ENCODE data around the gene ANKS1B.

Gene ANKS1B

GRCh38 chr12:99783421-99783820 lies 201.3 kb downstream of the ANKS1B start:
- Mint-ChIP-seq H3K9me3 (peaks cover 10% of the 10 kb centered on the region), H3K36me3 (ENCODE audit: low read depth) (no peaks in the 10 kb centered on the region), H3K27ac (no peak overlapping the region), H3K4me1 (no peaks in the 10 kb centered on the region), H3K4me3 (no peak overlapping the region), H3K27me3 (no peaks in the 10 kb centered on the region)
- DNase-seq (no peak), ATAC-seq (no peak)

GRCh38 chr12:99772274-99772673 lies 212.5 kb downstream of the ANKS1B start:
- ATAC-seq (no peak), DNase-seq (no peak)
- no peak overlapping the region for H3K27ac Mint-ChIP-seq
- no peaks in the 10 kb centered on the region for H3K27me3 Mint-ChIP-seq
- no peak overlapping the region for H3K4me3 Mint-ChIP-seq
- H3K4me1 Mint-ChIP-seq = no peaks in the 10 kb centered on the region
- no peaks in the 10 kb centered on the region for H3K9me3 Mint-ChIP-seq
- no peaks in the 10 kb centered on the region for H3K36me3 Mint-ChIP-seq (ENCODE audit: low read depth)

- no peak overlapping the region for H3K27ac Mint-ChIP-seq
- no peaks in the 10 kb centered on the region for H3K36me3 Mint-ChIP-seq (ENCODE audit: low read depth)
- H3K9me3 Mint-ChIP-seq = no peaks in the 10 kb centered on the region
- ATAC-seq (no peak), DNase-seq (no peak)
- no peak overlapping the region for H3K4me3 Mint-ChIP-seq
- no peaks in the 10 kb centered on the region for H3K4me1 Mint-ChIP-seq
- H3K27me3 Mint-ChIP-seq = no peaks in the 10 kb centered on the region
These were observed 213.1 kb downstream of the ANKS1B start for GRCh38 chr12:99771659-99772058.

- no peaks in the 10 kb centered on the region for H3K36me3 Mint-ChIP-seq (ENCODE audit: low read depth)
These were observed 215.2 kb downstream of the ANKS1B start for GRCh38 chr12:99769396-99769980.

GRCh38 chr12:99768758-99769157 lies 216.0 kb downstream of the ANKS1B start:
- Mint-ChIP-seq H3K9me3 (no peaks in the 10 kb centered on the region), H3K4me3 (no peak overlapping the region), H3K27me3 (no peaks in the 10 kb centered on the region), H3K4me1 (no peaks in the 10 kb centered on the region), H3K27ac (no peak overlapping the region), H3K36me3 (ENCODE audit: low read depth) (no peaks in the 10 kb centered on the region)
- no peak for ATAC-seq
- DNase-seq = no peak

More at GRCh38 chr12:99769396-99769980, 215.2 kb downstream of the ANKS1B start:
- Mint-ChIP-seq H3K9me3 (no peaks in the 10 kb centered on the region), H3K4me3 (no peak overlapping the region), H3K27ac (no peak overlapping the region), H3K4me1 (no peaks in the 10 kb centered on the region), H3K27me3 (no peaks in the 10 kb centered on the region)
- ATAC-seq = no peak
- no peak for DNase-seq

- DNase-seq = no peak
- no peak overlapping the region for H3K27ac Mint-ChIP-seq
- no peaks in the 10 kb centered on the region for H3K36me3 Mint-ChIP-seq (ENCODE audit: low read depth)
- H3K9me3 Mint-ChIP-seq = no peaks in the 10 kb centered on the region
- no peak overlapping the region for H3K4me3 Mint-ChIP-seq
- no peak for ATAC-seq
- no peaks in the 10 kb centered on the region for H3K4me1 Mint-ChIP-seq
- no peaks in the 10 kb centered on the region for H3K27me3 Mint-ChIP-seq
These were observed 216.9 kb downstream of the ANKS1B start for GRCh38 chr12:99767809-99768208.

GRCh38 chr12:99766408-99766807 lies 218.3 kb downstream of the ANKS1B start:
- Mint-ChIP-seq H3K4me1 (no peaks in the 10 kb centered on the region), H3K27ac (no peak overlapping the region), H3K4me3 (no peak overlapping the region), H3K36me3 (ENCODE audit: low read depth) (no peaks in the 10 kb centered on the region), H3K27me3 (no peaks in the 10 kb centered on the region), H3K9me3 (no peaks in the 10 kb centered on the region)
- DNase-seq = no peak
- ATAC-seq = no peak

GRCh38 chr12:99765469-99766114 lies 219.1 kb downstream of the ANKS1B start:
- H3K4me1 Mint-ChIP-seq = no peaks in the 10 kb centered on the region
- ATAC-seq (no peak), DNase-seq (no peak)
- peaks cover 5% of the 10 kb centered on the region for H3K9me3 Mint-ChIP-seq
- no peaks in the 10 kb centered on the region for H3K27me3 Mint-ChIP-seq
- no peaks in the 10 kb centered on the region for H3K36me3 Mint-ChIP-seq (ENCODE audit: low read depth)
- no peak overlapping the region for H3K27ac Mint-ChIP-seq
- no peak overlapping the region for H3K4me3 Mint-ChIP-seq

- H3K27me3 Mint-ChIP-seq = no peaks in the 10 kb centered on the region
- H3K27ac Mint-ChIP-seq = no peak overlapping the region
- no peak for DNase-seq
- H3K36me3 Mint-ChIP-seq (ENCODE audit: low read depth) = no peaks in the 10 kb centered on the region
- H3K9me3 Mint-ChIP-seq = peaks cover 5% of the 10 kb centered on the region
- no peak for ATAC-seq
- H3K4me3 Mint-ChIP-seq = no peak overlapping the region
- H3K4me1 Mint-ChIP-seq = no peaks in the 10 kb centered on the region
These were observed 225.3 kb downstream of the ANKS1B start for GRCh38 chr12:99759444-99759843.

GRCh38 chr12:99758997-99759396 lies 225.7 kb downstream of the ANKS1B start:
- ATAC-seq = no peak
- H3K36me3 Mint-ChIP-seq (ENCODE audit: low read depth) = no peaks in the 10 kb centered on the region
- no peak overlapping the region for H3K4me3 Mint-ChIP-seq
- H3K9me3 Mint-ChIP-seq = peaks cover 5% of the 10 kb centered on the region
- H3K27me3 Mint-ChIP-seq = no peaks in the 10 kb centered on the region
- H3K4me1 Mint-ChIP-seq = no peaks in the 10 kb centered on the region
- DNase-seq = no peak
- H3K27ac Mint-ChIP-seq = no peak overlapping the region

- peaks cover 5% of the 10 kb centered on the region for H3K9me3 Mint-ChIP-seq
- no peak overlapping the region for H3K27ac Mint-ChIP-seq
- no peak overlapping the region for H3K4me3 Mint-ChIP-seq
- no peaks in the 10 kb centered on the region for H3K27me3 Mint-ChIP-seq
- DNase-seq = no peak
- H3K4me1 Mint-ChIP-seq = no peaks in the 10 kb centered on the region
- no peak for ATAC-seq
- no peaks in the 10 kb centered on the region for H3K36me3 Mint-ChIP-seq (ENCODE audit: low read depth)
These were observed 232.0 kb downstream of the ANKS1B start for GRCh38 chr12:99752740-99753139.

GRCh38 chr12:99746538-99746937 lies 238.2 kb downstream of the ANKS1B start:
- ATAC-seq = no peak
- Mint-ChIP-seq H3K36me3 (ENCODE audit: low read depth) (no peaks in the 10 kb centered on the region), H3K9me3 (no peaks in the 10 kb centered on the region), H3K4me3 (no peak overlapping the region), H3K27ac (no peak overlapping the region), H3K4me1 (no peaks in the 10 kb centered on the region), H3K27me3 (no peaks in the 10 kb centered on the region)
- no peak for DNase-seq

GRCh38 chr12:99745895-99746294 lies 238.8 kb downstream of the ANKS1B start:
- no peak overlapping the region for H3K27ac Mint-ChIP-seq
- H3K36me3 Mint-ChIP-seq (ENCODE audit: low read depth) = no peaks in the 10 kb centered on the region
- H3K27me3 Mint-ChIP-seq = no peaks in the 10 kb centered on the region
- H3K4me3 Mint-ChIP-seq = no peak overlapping the region
- DNase-seq (no peak), ATAC-seq (no peak)
- no peaks in the 10 kb centered on the region for H3K9me3 Mint-ChIP-seq
- H3K4me1 Mint-ChIP-seq = no peaks in the 10 kb centered on the region

GRCh38 chr12:99745121-99745520 lies 239.6 kb downstream of the ANKS1B start:
- no peak for ATAC-seq
- H3K27ac Mint-ChIP-seq = no peak overlapping the region
- no peaks in the 10 kb centered on the region for H3K4me1 Mint-ChIP-seq
- H3K9me3 Mint-ChIP-seq = no peaks in the 10 kb centered on the region
- H3K4me3 Mint-ChIP-seq = no peak overlapping the region
- DNase-seq = no peak
- no peaks in the 10 kb centered on the region for H3K27me3 Mint-ChIP-seq
- H3K36me3 Mint-ChIP-seq (ENCODE audit: low read depth) = no peaks in the 10 kb centered on the region

GRCh38 chr12:99736760-99737269 lies 247.9 kb downstream of the ANKS1B start:
- Mint-ChIP-seq H3K27me3 (no peaks in the 10 kb centered on the region), H3K4me3 (no peak overlapping the region), H3K27ac (no peak overlapping the region), H3K36me3 (ENCODE audit: low read depth) (no peaks in the 10 kb centered on the region), H3K9me3 (peaks cover 12% of the 10 kb centered on the region), H3K4me1 (no peaks in the 10 kb centered on the region)
- no peak for ATAC-seq
- DNase-seq = no peak

Data from activated naive CD8-positive, alpha-beta T cell treated with anti-CD3 and anti-CD28 coated beads, Interleukin-2, amount 50 U/mL, for 24 hours (primary cell).